ENCODE measurements around the gene TUNAR.

DNA sequence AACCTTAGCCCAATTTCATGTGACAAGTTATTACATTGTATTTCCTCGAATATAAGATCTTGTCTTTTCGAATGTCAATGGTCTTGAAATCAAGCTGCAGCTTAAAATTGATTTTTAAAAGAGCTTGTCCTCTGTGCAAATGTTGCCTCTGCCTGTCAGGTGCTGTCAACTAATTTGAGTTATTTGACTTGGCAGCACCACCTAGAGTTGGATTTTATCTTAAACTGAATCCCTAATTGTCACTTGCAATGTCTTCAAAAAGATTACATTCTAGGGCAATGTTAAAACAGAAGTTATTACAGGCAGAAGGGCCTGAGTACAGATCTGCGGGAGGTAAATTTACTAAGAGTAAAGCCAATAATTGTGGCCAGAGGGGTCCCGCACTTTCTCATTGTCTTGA, 26.2 kb upstream of the TUNAR start:
- TF ChIP-seq POLR2AphosphoS5 (IDR thresholded peaks at IDR 0.05; ENCODE audit: low read depth, low read length) (no peak), POLR2A (IDR thresholded peaks at IDR 0.05; ENCODE audit: low read depth, low read length) (no peak), TAF1 (IDR thresholded peaks at IDR 0.05; ENCODE audit: low read depth, low read length) (no peak), POU2F2 (IDR thresholded peaks at IDR 0.05; ENCODE audit: low read depth, low read length) (no peak), SPI1 (IDR thresholded peaks at IDR 0.05; ENCODE audit: low read depth, low read length) (no peak), PAX5 (IDR thresholded peaks at IDR 0.05; ENCODE audit: insufficient read depth, low read length, severe bottlenecking) (no peak)

Data from GM12891 (cell line).